Measurements from ENCODE around the gene MED27.

- no peak for TF ChIP-seq POLR2A (IDR thresholded peaks at IDR 0.05; ENCODE audit: extremely low read depth, insufficient read length)
- TF ChIP-seq CTCF (IDR thresholded peaks at IDR 0.05; ENCODE audit: low read depth, low read length) = no peak
These were observed 67.8 kb downstream of the MED27 start for GRCh38 chr9:132011896-132012295.
